GM15510 (cell line): ENCODE measurements around the gene COMT.

Experiments
- POLR2A ChIP-seq: IDR thresholded peaks from 3 replicates; pipeline ENCODE4 v1.6.1; 2011; ENCODE audit warnings: borderline replicate concordance; ENCODE audit not compliant: insufficient read length; ENCODE audit errors: extremely low read depth

The COMT gene

GRCh38 chr22:19941365-19942082, at the start of gene COMT, which contains the start of gene TXNRD2:
Gene COMT (plus strand): TSS chr22:19941772. CDS start chr22:19962527, 20,755 bp downstream.
Gene TXNRD2 (minus strand): TSS chr22:19941818. CDS start chr22:19941803, 15 bp downstream.
- peak; percentile 94 for TF ChIP-seq POLR2A

DNA sequence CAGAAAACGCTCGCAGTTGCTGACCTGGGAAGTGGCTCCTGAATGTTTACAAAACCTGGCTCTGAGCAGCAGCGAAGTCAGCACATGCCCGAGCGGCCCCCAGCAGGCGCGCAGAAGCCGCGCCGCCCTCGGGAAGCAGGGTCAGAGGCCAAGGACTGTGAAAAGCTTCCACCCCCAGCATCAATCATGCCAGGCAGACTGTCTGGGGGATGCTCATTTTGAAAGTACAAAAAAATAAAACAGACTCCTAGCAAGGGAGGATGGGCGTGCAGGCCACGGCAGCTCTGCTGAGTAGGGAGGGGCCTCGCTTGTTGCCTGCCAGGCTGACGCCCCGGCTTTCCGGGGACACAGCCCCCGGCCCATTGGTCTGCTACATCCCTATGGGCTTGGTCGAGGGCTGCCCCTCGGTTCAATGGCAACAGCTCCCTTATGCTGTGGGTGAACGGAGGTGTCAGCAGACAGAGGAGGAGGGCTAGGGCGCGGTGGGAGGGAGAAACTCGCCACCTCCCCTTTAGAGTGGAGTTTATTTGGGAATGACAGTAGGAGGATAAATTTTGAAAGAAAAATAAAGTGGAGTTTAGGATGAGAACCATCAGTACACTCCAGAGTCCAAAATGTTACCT, 49.2 kb upstream of the COMT start:
- no peak for TF ChIP-seq POLR2A

- no peak for TF ChIP-seq POLR2A
Observed at GRCh38 chr22:19892925-19893324, 48.6 kb upstream of the COMT start.

DNA sequence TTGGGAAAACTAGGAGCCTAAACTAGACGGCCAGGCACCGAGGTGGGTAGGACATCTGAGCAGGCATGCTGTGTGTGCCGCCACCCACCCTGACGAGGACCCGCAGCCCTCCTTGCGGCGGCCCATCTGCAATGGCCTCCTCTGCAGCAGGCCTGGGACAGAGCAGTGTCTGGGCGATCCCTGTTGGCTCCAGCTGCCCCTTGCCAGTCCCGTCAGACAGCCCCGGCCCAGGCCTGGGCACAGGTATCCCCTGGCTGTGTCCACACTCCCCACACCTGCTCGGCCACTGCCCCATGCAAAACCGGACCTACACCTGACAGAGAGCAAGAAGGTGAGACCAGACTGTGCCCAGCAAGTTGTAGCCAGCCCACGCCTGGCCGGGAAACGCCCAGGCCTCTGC, 48.2 kb upstream of the COMT start:
- TF ChIP-seq POLR2A, result no peak

- no peak for TF ChIP-seq POLR2A
Observed at GRCh38 chr22:19895160-19895849, 46.3 kb upstream of the COMT start.

- no peak for TF ChIP-seq POLR2A
Observed at GRCh38 chr22:19896665-19897355, 44.8 kb upstream of the COMT start.

- TF ChIP-seq POLR2A, result no peak
Observed at GRCh38 chr22:19897726-19898125, 43.8 kb upstream of the COMT start.

- no peak for TF ChIP-seq POLR2A
Observed at GRCh38 chr22:19898145-19898544, 43.4 kb upstream of the COMT start.

- TF ChIP-seq POLR2A, result no peak
Observed at GRCh38 chr22:19898831-19899567, 42.6 kb upstream of the COMT start.

DNA sequence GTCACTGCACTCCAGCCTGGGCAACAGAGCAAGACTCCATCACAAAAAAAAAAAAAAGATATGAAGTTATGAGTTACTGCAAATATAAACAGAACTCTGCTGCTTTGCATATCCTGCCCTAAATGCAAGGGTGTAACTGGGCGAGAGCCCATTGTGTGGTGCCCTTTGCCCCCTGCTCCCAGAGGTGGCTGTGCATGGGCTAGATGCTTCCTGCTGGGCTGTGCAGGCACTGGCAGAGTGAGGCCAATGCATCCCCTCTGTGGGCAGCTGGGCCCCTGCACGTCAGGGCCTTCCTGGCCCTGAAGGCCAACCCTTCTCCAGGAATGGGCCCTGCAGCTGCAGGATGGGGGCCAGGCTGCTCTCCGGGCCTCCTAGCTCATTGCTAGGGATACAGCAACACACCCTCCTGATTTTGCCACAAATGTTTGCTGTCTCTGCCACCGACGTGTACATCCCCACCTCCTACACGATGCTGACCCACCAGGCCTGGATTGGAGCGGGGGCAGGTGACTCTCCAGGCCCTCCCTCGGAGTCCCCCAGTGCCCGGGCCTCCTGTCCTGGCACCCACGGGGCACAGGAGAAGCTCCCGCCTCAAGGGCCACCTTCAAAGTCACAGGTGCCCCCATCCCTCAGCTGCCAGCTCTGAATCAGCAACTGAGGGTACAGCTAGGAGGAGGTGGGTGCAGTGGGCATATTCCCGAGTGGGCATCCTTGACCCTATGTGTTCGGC, 40.7 kb upstream of the COMT start:
- no peak for TF ChIP-seq POLR2A

GRCh38 chr22:19901577-19902244, 39.9 kb upstream of the COMT start:
- TF ChIP-seq POLR2A, result no peak

DNA sequence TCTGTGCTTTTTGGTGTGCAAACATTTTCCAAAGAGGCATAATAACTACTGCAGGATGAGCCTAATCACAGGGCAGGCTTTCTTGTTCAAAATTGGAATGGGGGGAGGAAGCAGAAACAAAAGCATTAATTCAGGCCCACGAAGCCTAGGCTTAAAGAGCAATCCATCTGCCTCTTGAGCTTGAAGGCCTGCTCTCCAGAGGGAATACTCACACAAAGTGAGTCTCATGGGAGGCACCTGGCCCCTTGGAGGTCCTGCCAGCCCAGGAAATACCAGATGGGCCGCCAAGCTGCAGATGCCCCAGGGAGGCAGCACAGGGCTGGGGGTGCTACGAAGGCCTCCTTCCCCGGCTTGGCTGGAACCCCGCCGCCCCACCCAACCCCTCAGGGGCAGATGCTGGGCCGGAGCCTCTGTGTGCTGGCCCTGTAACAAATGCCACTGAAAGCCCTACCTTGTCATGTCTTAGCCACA, 39.3 kb upstream of the COMT start:
- no peak for TF ChIP-seq POLR2A

- TF ChIP-seq POLR2A, result no peak
Observed at GRCh38 chr22:19903031-19903430, 38.5 kb upstream of the COMT start.
